Motor neuron (in vitro differentiated cells): Measurements from ENCODE around the gene PLA2G15. TPM values are rescaled to one million over a fixed set of nuclear protein-coding genes. Genes with fewer than 3 reads are reported as not detected.

Experiments used
- ATAC-seq, 8 experiments: fragments of 200-7000 bp; cut with Tn5 transposase; replicated peaks in 6 of 8; 2 replicates each; pipeline ENCODE4 v1.8.0; 2021; ENCODE audit warnings: mild to moderate bottlenecking in 8 of 8, moderate library complexity in 8 of 8
- H3K27ac ChIP-seq, 2 donors: fragments of 250-450 bp; sonication (Bioruptor Pico); 2 replicates each; pipeline ENCODE4 v1.9.0; 2021; ENCODE audit warnings: antibody characterized with exemption in 2 of 2, mild to moderate bottlenecking in 2 of 2, moderate library complexity in 1 of 2
- H3K4me1 ChIP-seq, 2 donors: fragments of 250-450 bp; sonication (Bioruptor Pico); replicated peaks in 1 of 2; 2 replicates each; pipeline ENCODE4 v1.6.1; 2021; ENCODE audit warnings: antibody characterized with exemption in 2 of 2, mild to moderate bottlenecking in 2 of 2, moderate library complexity in 1 of 2
- H3K4me3 ChIP-seq, 5 donors: fragments of 250-450 bp; sonication (Bioruptor Pico); 2 replicates each; pipeline ENCODE4 v1.9.0; 2021; ENCODE audit warnings: antibody characterized with exemption in 5 of 5, mild to moderate bottlenecking in 5 of 5, moderate library complexity in 4 of 5
- WGBS, 10 experiments: fragments of 450-650 bp; shearing (Covaris generic); methylation state at CpG; one replicate each; pipeline ENCODE4 v1.0.0; 2022; 5-methylcytosine and 5-hydroxymethylcytosine counted together
- in situ Hi-C, 9 experiments: fragments of 400-800 bp; cut with MboI; loops; one replicate each; pipeline ENCODE4 v1.15.0; 2021; ENCODE audit warnings: low sequenced_read_pairs in 9 of 9, low pct_unique_long_range_greater_than_20kb in 2 of 9; ENCODE audit not compliant: unreplicated experiment in 9 of 9
- total RNA-seq, 8 experiments: library from RNA; unstranded; fragments of 300-600 nt; gene quantifications; 2 replicates each; pipeline versions ENCODE4 v1.2.3 to v1.2.4, GENCODE V29; 2022

PLA2G15 gene
- total RNA-seq, 8 experiments from 2014 or later, result 8.3 to 25.1 (median 9.5) TPM

- peaks cover 5 to 11% of the 10 kb centered on the region in 2 donors for H3K4me1 ChIP-seq
- peak within 1 kb of the TSS; percentile 87 for H3K27ac ChIP-seq
- H3K4me3 ChIP-seq, result peak within 1 kb of the TSS; percentile 68 to 95 (median 85)
- 0 to 8% (median 0%) methylated on average over 2 to 23 of the region's 123 CpGs; no CpG with 5 or more reads in 4 of the 10 experiments for WGBS, 10 experiments
- in situ Hi-C loops, result no loop called here
- peak; percentile 80 to 90 (median 84) for ATAC-seq
Measured at GRCh38 chr16:68264128-68265077, 19.2 kb downstream of the PLA2G15 start, which contains the start of gene SLC7A6. Gene SLC7A6 (plus strand): TSS chr16:68264526. CDS start chr16:68274727, 10,201 bp downstream.

- Histone ChIP-seq H3K4me3 (peak overlapping the region; percentile 68 to 95 (median 85)), H3K4me1 (peaks cover 5 to 11% of the 10 kb centered on the region in 2 donors), H3K27ac (peak overlapping the region; percentile 87)
- in situ Hi-C loops, result no loop called here
- ATAC-seq, result peak; percentile 2 to 25 (median 11)
- 0 to 49% (median 6%) methylated on average over 3 to 12 of the region's 23 CpGs for WGBS, 10 experiments
Measured at GRCh38 chr16:68265078-68265920, 20.1 kb downstream of the PLA2G15 start.

GRCh38 chr16:68267612-68268405 lies 22.6 kb downstream of the PLA2G15 start:
- ATAC-seq, result no peak
- H3K4me1 ChIP-seq, result peaks cover 5 to 11% of the 10 kb centered on the region in 2 donors
- no peak overlapping the region for H3K4me3 ChIP-seq
- H3K27ac ChIP-seq, result no peak overlapping the region
- in situ Hi-C loops, result no loop called here
- WGBS, 10 experiments, result 31 to 100% (median 83%) methylated on average over 1 to 4 of the region's 6 CpGs; no CpG with 5 or more reads in 1 of the 10 experiments

GRCh38 chr16:68269793-68270192 lies 24.6 kb downstream of the PLA2G15 start:
- no peak for ATAC-seq
- in situ Hi-C loops, result no loop called here
- Histone ChIP-seq H3K4me3 (no peak overlapping the region), H3K4me1 (peaks cover 5 to 11% of the 10 kb centered on the region in 2 donors), H3K27ac (no peak overlapping the region)
- WGBS, 10 experiments, result 80 to 100% (median 100%) methylated on average over 1 to 2 of the region's 4 CpGs; no CpG with 5 or more reads in 7 of the 10 experiments

- H3K4me3 ChIP-seq, result no peak overlapping the region
- H3K4me1 ChIP-seq, result peaks cover 5 to 11% of the 10 kb centered on the region in 2 donors
- no peak overlapping the region for H3K27ac ChIP-seq
- ATAC-seq, result no peak
- 0 to 40% (median 20%) methylated on average over 1 of the region's 1 CpG; no CpG with 5 or more reads in 7 of the 10 experiments for WGBS, 10 experiments
- in situ Hi-C loops, result no loop called here
Measured at GRCh38 chr16:68270353-68270752, 25.2 kb downstream of the PLA2G15 start.

GRCh38 chr16:68272507-68273209 lies 27.5 kb downstream of the PLA2G15 start:
- in situ Hi-C loops, result no loop called here
- H3K4me3 ChIP-seq, result no peak overlapping the region
- WGBS, 10 experiments, result 80 to 100% (median 95%) methylated on average over 1 to 3 of the region's 4 CpGs; no CpG with 5 or more reads in 5 of the 10 experiments
- H3K4me1 ChIP-seq, result peaks cover 0 to 6% of the 10 kb centered on the region in 2 donors
- no peak for ATAC-seq
- no peak overlapping the region for H3K27ac ChIP-seq

- H3K4me1 ChIP-seq, result no peaks in the 10 kb centered on the region
- in situ Hi-C loops, result no loop called here
- no peak for ATAC-seq
- H3K27ac ChIP-seq, result no peak overlapping the region
- WGBS, 10 experiments, result 80 to 100% (median 98%) methylated on average over 1 to 3 of the region's 5 CpGs; no CpG with 5 or more reads in 4 of the 10 experiments
- H3K4me3 ChIP-seq, result no peak overlapping the region
Measured at GRCh38 chr16:68273459-68273858, 28.3 kb downstream of the PLA2G15 start.

- ATAC-seq, result no peak
- no peak overlapping the region for H3K27ac ChIP-seq
- in situ Hi-C loops, result no loop called here
- H3K4me1 ChIP-seq, result no peaks in the 10 kb centered on the region
- 80 to 100% (median 98%) methylated on average over 1 to 8 of the region's 8 CpGs; no CpG with 5 or more reads in 7 of the 10 experiments for WGBS, 10 experiments
- H3K4me3 ChIP-seq, result no peak overlapping the region
Measured at GRCh38 chr16:68273896-68274295, 28.7 kb downstream of the PLA2G15 start.

GRCh38 chr16:68274441-68274840 lies 29.3 kb downstream of the PLA2G15 start:
- WGBS, 10 experiments, result 40 to 100% (median 100%) methylated on average over 1 to 4 of the region's 4 CpGs; no CpG with 5 or more reads in 1 of the 10 experiments
- ATAC-seq, result no peak
- H3K4me1 ChIP-seq, result no peaks in the 10 kb centered on the region
- no peak overlapping the region for H3K4me3 ChIP-seq
- in situ Hi-C loops, result no loop called here
- no peak overlapping the region for H3K27ac ChIP-seq

- in situ Hi-C loops, result no loop called here
- Histone ChIP-seq H3K27ac (peak overlapping the region in 1 of 2 donors; percentile 9), H3K4me1 (no peaks in the 10 kb centered on the region), H3K4me3 (no peak overlapping the region)
- ATAC-seq, result peak in 1 of 8 experiments; percentile 52
- 35 to 90% (median 77%) methylated on average over 2 to 4 of the region's 4 CpGs; no CpG with 5 or more reads in 1 of the 10 experiments for WGBS, 10 experiments
Measured at GRCh38 chr16:68275611-68276191, 30.5 kb downstream of the PLA2G15 start.

GRCh38 chr16:68276223-68276622 lies 31.1 kb downstream of the PLA2G15 start:
- in situ Hi-C loops, result no loop called here
- Histone ChIP-seq H3K4me1 (no peaks in the 10 kb centered on the region), H3K27ac (no peak overlapping the region), H3K4me3 (no peak overlapping the region)
- ATAC-seq, result peak in 1 of 8 experiments; percentile 11
- 56 to 100% (median 88%) methylated on average over 1 to 3 of the region's 3 CpGs; no CpG with 5 or more reads in 2 of the 10 experiments for WGBS, 10 experiments
